ENCODE data around the gene PPP2R2B. TPM values are rescaled to one million over a fixed set of nuclear protein-coding genes. Genes with fewer than 3 reads are reported as not detected.

Gene PPP2R2B
- total and polyA plus RNA-seq, 2 of the 4 experiments (the other 2 are of a cell fraction): not detected

DNA sequence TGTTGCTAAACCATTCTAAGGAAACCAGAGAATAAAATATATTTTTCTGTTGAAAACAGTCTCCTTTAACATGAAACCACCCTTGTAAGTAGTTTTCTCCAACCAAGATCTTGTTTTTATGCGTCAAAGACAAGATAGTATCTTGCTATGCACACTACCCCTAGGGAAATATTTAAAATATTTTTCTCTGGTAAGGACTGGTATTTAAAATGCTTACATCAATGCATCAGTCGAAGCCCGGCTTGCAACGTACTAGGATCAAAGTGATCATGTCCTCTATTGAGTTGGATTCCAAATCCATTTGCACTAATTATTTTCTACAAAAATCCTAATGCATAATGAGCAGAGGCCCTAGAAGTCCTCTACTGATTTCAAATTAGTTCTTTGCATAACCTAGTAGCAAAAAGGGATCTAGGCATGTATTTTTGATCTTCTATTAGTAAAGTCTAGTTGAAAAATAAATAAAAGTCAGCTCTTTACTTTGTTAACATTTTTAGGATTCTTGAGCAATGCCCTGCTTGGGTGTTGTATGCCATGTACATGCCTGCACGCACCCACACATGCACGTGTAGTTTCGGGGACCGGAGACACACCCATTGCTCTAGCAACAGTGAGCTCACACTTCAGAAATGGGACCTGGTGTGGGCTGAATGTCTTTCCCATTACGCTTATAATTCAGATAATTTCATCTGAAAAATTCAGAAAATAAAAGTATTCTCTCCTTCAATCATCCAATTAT, 197.5 kb downstream of the PPP2R2B start:
- in situ Hi-C loops (cut with MboI; ENCODE audit: low sequenced_read_pairs): no loop called here
- no TSS peak for BruUV-seq (replicated peaks)
- H3K27me3 ChIP-seq (ENCODE audit: control insufficient read depth, insufficient read depth, low read length): no peaks in the 10 kb centered on the region
- H4K91ac ChIP-seq (ENCODE audit: insufficient read depth, low read depth, low read length): no peak overlapping the region
- ChIA-PET POLR2A (ENCODE audit: unreplicated experiment) (no interaction called here), CTCF (no interaction called here)
- no peak overlapping the region for H2AK9ac ChIP-seq (replicated peaks; ENCODE audit: low read depth, low read length, poor library complexity)
- H2BK120ac ChIP-seq (ENCODE audit: low read depth, low read length): no peak overlapping the region
- H3K9me3 ChIP-seq (ENCODE audit: control insufficient read depth, insufficient read depth, low read length): no peaks in the 10 kb centered on the region; the same call in 1 of the 2 replicates
- H3K4me3 ChIP-seq (ENCODE audit: insufficient read depth, low read depth, low read length): no peak overlapping the region
- H4K5ac ChIP-seq (ENCODE audit: low read depth, low read length): no peak overlapping the region
- no peaks in the 10 kb centered on the region for H4K20me1 ChIP-seq (ENCODE audit: insufficient read depth, low read length)
- no peak overlapping the region for H2AK5ac ChIP-seq (ENCODE audit: low read depth, low read length)
- H2AFZ ChIP-seq (replicated peaks; ENCODE audit: low read length, poor library complexity): no peak overlapping the region
- dilution Hi-C loops (cut with HindIII; ENCODE audit: low sequenced_read_pairs, unreplicated experiment): no loop called here
- H3K9me1 ChIP-seq (ENCODE audit: insufficient read depth, low read length): no peaks in the 10 kb centered on the region
- intact Hi-C loops (cut with micrococcal nuclease): no loop called here
- no peak overlapping the region for H3K56ac ChIP-seq (ENCODE audit: extremely low read depth, insufficient read depth, low read length)
- no peak overlapping the region for H3K27ac ChIP-seq (ENCODE audit: insufficient read depth, low read length)
- no peaks in the 10 kb centered on the region for H3K4me1 ChIP-seq (ENCODE audit: control insufficient read depth, insufficient read depth, low read length)
- H3K4ac ChIP-seq (ENCODE audit: low read depth, low read length): no peak overlapping the region
- no peak overlapping the region for H3K23ac ChIP-seq (ENCODE audit: low read depth, low read length)
- DNase-seq: no peak
- H2BK5ac ChIP-seq (ENCODE audit: low read depth, low read length, poor library complexity, severe bottlenecking): no peak overlapping the region
- no peak overlapping the region for H3K14ac ChIP-seq (replicated peaks; ENCODE audit: low read depth, low read length)
- WGBS, 2 experiments (ENCODE audit: extremely low coverage in 2 of 2, insufficient read length in 1 of 2): 60% methylated on average over 1 of the region's 9 CpGs; no CpG with 5 or more reads in 1 of the 2 experiments
- H3K18ac ChIP-seq (ENCODE audit: low read depth, low read length): no peak overlapping the region
- no peak for ATAC-seq (ENCODE audit: low read depth)
- H2BK15ac ChIP-seq (ENCODE audit: low read depth, low read length): no peak overlapping the region
- no peak overlapping the region for H2BK20ac ChIP-seq (ENCODE audit: low read depth, low read length)
- no peaks in the 10 kb centered on the region for H3K36me3 ChIP-seq (ENCODE audit: control insufficient read depth, insufficient read depth, low read length)
- H4K8ac ChIP-seq (ENCODE audit: low read depth in 2 of 2, low read length in 2 of 2): no peak overlapping the region
- H3K4me2 ChIP-seq (ENCODE audit: low read depth, low read length): no peak overlapping the region
- H3K79me1 ChIP-seq (ENCODE audit: low read depth in 1 of 2, low read length in 2 of 2): no peaks in the 10 kb centered on the region
- no peak for TF ChIP-seq RCOR1 (IDR thresholded peaks at IDR 0.05; ENCODE audit: insufficient replicate concordance, low read length)
- TF ChIP-seq FOS (IDR thresholded peaks at IDR 0.05; ENCODE audit: low read depth, low read length): no peak
- TF ChIP-seq POLR2A (IDR thresholded peaks at IDR 0.05; ENCODE audit: low read depth, low read length): no peak
- TF ChIP-seq BHLHE40 (IDR thresholded peaks at IDR 0.05; ENCODE audit: low read depth, low read length): no peak
- TF ChIP-seq CTCF (conservative IDR thresholded peaks at IDR 0.05; ENCODE audit: low read depth, low read length): no peak
- TF ChIP-seq RAD21 (IDR thresholded peaks at IDR 0.05; ENCODE audit: low read length): no peak
- no peak for TF ChIP-seq CEBPB (IDR thresholded peaks at IDR 0.05; ENCODE audit: low read depth, low read length)
- no peak for TF ChIP-seq CHD1 (IDR thresholded peaks at IDR 0.05; ENCODE audit: low read depth, low read length)
- no peak for TF ChIP-seq SMC3 (IDR thresholded peaks at IDR 0.05; ENCODE audit: low read depth, low read length)
- TF ChIP-seq, protein P1, sequence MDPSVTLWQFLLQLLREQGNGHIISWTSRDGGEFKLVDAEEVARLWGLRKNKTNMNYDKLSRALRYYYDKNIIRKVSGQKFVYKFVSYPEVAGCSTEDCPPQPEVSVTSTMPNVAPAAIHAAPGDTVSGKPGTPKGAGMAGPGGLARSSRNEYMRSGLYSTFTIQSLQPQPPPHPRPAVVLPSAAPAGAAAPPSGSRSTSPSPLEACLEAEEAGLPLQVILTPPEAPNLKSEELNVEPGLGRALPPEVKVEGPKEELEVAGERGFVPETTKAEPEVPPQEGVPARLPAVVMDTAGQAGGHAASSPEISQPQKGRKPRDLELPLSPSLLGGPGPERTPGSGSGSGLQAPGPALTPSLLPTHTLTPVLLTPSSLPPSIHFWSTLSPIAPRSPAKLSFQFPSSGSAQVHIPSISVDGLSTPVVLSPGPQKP (IDR thresholded peaks at IDR 0.05; ENCODE audit: borderline replicate concordance, low read depth, low read length): no peak
- TF ChIP-seq RFX5 (IDR thresholded peaks at IDR 0.05; ENCODE audit: low read depth, low read length): no peak
- no peak for TF ChIP-seq MXI1 (IDR thresholded peaks at IDR 0.05; ENCODE audit: borderline replicate concordance, low read depth, low read length)
- no peak for TF ChIP-seq NFE2L2 (IDR thresholded peaks at IDR 0.05; ENCODE audit: low read depth, low read length)
- TF ChIP-seq USF2 (IDR thresholded peaks at IDR 0.05; ENCODE audit: low read depth, low read length): no peak
- TF ChIP-seq MAZ (IDR thresholded peaks at IDR 0.05; ENCODE audit: borderline replicate concordance, low read depth, low read length): no peak
- no peak for TF ChIP-seq MAFK (IDR thresholded peaks at IDR 0.05; ENCODE audit: low read depth, low read length)
- no peak overlapping the region for H3K9ac ChIP-seq (ENCODE audit: low read depth, low read length)
